Natural killer cell (primary cell): ENCODE measurements around the gene AKAP9. TPM values are rescaled to one million over a fixed set of nuclear protein-coding genes. Genes with fewer than 3 reads are reported as not detected.

Experiments
- ATAC-seq, 3 donors: fragments of 150-1000 bp in 2 of 3; fragments of 200-7000 bp in 1 of 3; cut with Tn5 transposase; 1 replicate in 1 of 3; 2 replicates in 2 of 3; pipeline ENCODE4 v1.10.0; 2021; ENCODE audit warnings: mild to moderate bottlenecking in 2 of 3, moderate library complexity in 2 of 3
- DNase-seq, 2 donors: peaks; one replicate each; pipeline versions ENCODE4 v3.0.0 to v3.0.0-alpha.2; 2013 to 2021; ENCODE audit warnings: mixed read lengths in 1 of 2
- H3K27ac ChIP-seq: one replicate; pipeline ENCODE4 v1.5.1; 2013; ENCODE audit warnings: mild to moderate bottlenecking, low read length
- H3K27me3 ChIP-seq: one replicate; pipeline ENCODE4 v1.6.1; 2013; ENCODE audit warnings: low read length; ENCODE audit not compliant: control insufficient read depth, insufficient read depth
- H3K36me3 ChIP-seq: one replicate; pipeline ENCODE4 v1.6.1; 2013; ENCODE audit warnings: low read length; ENCODE audit not compliant: control insufficient read depth, insufficient read depth
- H3K4me1 ChIP-seq: one replicate; pipeline ENCODE4 v1.6.1; 2013; ENCODE audit warnings: low read length; ENCODE audit not compliant: control insufficient read depth, insufficient read depth
- H3K4me3 ChIP-seq: one replicate; pipeline ENCODE4 v1.5.1; 2013; ENCODE audit warnings: low read length
- H3K9me3 ChIP-seq: one replicate; pipeline ENCODE4 v1.6.1; 2013; ENCODE audit warnings: low read length; ENCODE audit not compliant: control insufficient read depth, insufficient read depth
- H3K27ac Mint-ChIP-seq, 2 donors: one replicate each; pipeline ENCODE4 v1.8.0; 2022; ENCODE audit warnings: mild to moderate bottlenecking in 2 of 2, mixed read lengths in 2 of 2, moderate library complexity in 1 of 2
- H3K27me3 Mint-ChIP-seq, 2 donors: one replicate each; pipeline ENCODE4 v1.8.0; 2022; ENCODE audit warnings: low read depth in 2 of 2, mixed read lengths in 2 of 2
- H3K36me3 Mint-ChIP-seq: one replicate; pipeline ENCODE4 v1.8.0; 2022; ENCODE audit warnings: mixed read lengths
- H3K4me1 Mint-ChIP-seq, 2 donors: one replicate each; pipeline ENCODE4 v1.8.0; 2022; ENCODE audit warnings: mixed read lengths in 2 of 2
- H3K4me3 Mint-ChIP-seq: one replicate; pipeline ENCODE4 v1.8.0; 2022; ENCODE audit warnings: mild to moderate bottlenecking, moderate library complexity, mixed read lengths
- H3K9me3 Mint-ChIP-seq, 2 donors: one replicate each; pipeline ENCODE4 v1.8.0; 2022; ENCODE audit warnings: mixed read lengths in 2 of 2
- CTCF ChIP-seq: fragments of 200-600 bp; IDR thresholded peaks from one replicate; pipeline ENCODE4 v1.8.0; 2022; ENCODE audit warnings: antibody characterized with exemption
- WGBS: methylation state at CpG from one replicate; pipeline ENCODE4 v1.1.7; 2013; ENCODE audit warnings: missing lambda C conversion rate; ENCODE audit not compliant: insufficient coverage; 5-methylcytosine and 5-hydroxymethylcytosine counted together
- intact Hi-C: fragments of 100-400 bp; cut with micrococcal nuclease; formaldehyde crosslinking; loops from one replicate; pipeline ENCODE4 v1.14.2; 2022
- total RNA-seq, 4 donors: library from RNA; stranded (reverse); fragments of 120-200 nt in 1 of 4; gene quantifications; one replicate each; pipeline versions ENCODE4 v1.2.3 to v1.2.4, GENCODE V29; 2013 to 2022

The AKAP9 gene
- total RNA-seq, 3 donors from 2014 or later (not counting 1 experiment from before 2014, with no cell fraction given): 78.8 to 93.0 (median 81.9) TPM

GRCh38 chr7:92042056-92042737 lies 101.5 kb downstream of the AKAP9 start:
- Mint-ChIP-seq H3K36me3 (peaks cover 8% of the 10 kb centered on the region), H3K4me1 (no peaks in the 10 kb centered on the region), H3K27ac (no peak overlapping the region), H3K4me3 (no peak overlapping the region), H3K9me3 (no peaks in the 10 kb centered on the region), H3K27me3 (no peaks in the 10 kb centered on the region)
- Histone ChIP-seq H3K9me3 (no peaks in the 10 kb centered on the region), H3K4me1 (no peaks in the 10 kb centered on the region), H3K27me3 (no peaks in the 10 kb centered on the region), H3K4me3 (no peak overlapping the region), H3K36me3 (peaks cover 60% of the 10 kb centered on the region), H3K27ac (no peak overlapping the region)
- ATAC-seq: no peak
- no peak for DNase-seq
- intact Hi-C loops: no loop called here
- 98% methylated on average over 2 of the region's 4 CpGs for WGBS
- no peak for TF ChIP-seq CTCF

- WGBS: 100% methylated on average over 1 of the region's 2 CpGs
- H3K4me3 Mint-ChIP-seq: no peak overlapping the region
- Histone ChIP-seq H3K4me1 (no peaks in the 10 kb centered on the region), H3K27me3 (no peaks in the 10 kb centered on the region), H3K27ac (no peak overlapping the region), H3K4me3 (no peak overlapping the region), H3K9me3 (no peaks in the 10 kb centered on the region), H3K36me3 (peaks cover 58% of the 10 kb centered on the region)
- ATAC-seq (no peak), DNase-seq (no peak)
- H3K9me3 Mint-ChIP-seq: no peaks in the 10 kb centered on the region
- peaks cover 8% of the 10 kb centered on the region for H3K36me3 Mint-ChIP-seq
- no peaks in the 10 kb centered on the region for H3K4me1 Mint-ChIP-seq
- no peaks in the 10 kb centered on the region for H3K27me3 Mint-ChIP-seq
- no peak overlapping the region for H3K27ac Mint-ChIP-seq
- intact Hi-C loops: no loop called here
- no peak for TF ChIP-seq CTCF
Measured at GRCh38 chr7:92043098-92043497, 102.4 kb downstream of the AKAP9 start.

GRCh38 chr7:92043637-92044036 lies 103.0 kb downstream of the AKAP9 start:
- ATAC-seq: no peak
- H3K4me1 ChIP-seq: no peaks in the 10 kb centered on the region
- no peak overlapping the region for H3K27ac Mint-ChIP-seq
- H3K27me3 ChIP-seq: no peaks in the 10 kb centered on the region
- no peaks in the 10 kb centered on the region for H3K4me1 Mint-ChIP-seq
- no CpG with 5 or more reads among the region's 2 CpGs for WGBS
- H3K4me3 ChIP-seq: no peak overlapping the region
- H3K9me3 ChIP-seq: no peaks in the 10 kb centered on the region
- no peak for DNase-seq
- H3K36me3 Mint-ChIP-seq: peaks cover 8% of the 10 kb centered on the region
- intact Hi-C loops: no loop called here
- H3K9me3 Mint-ChIP-seq: no peaks in the 10 kb centered on the region
- H3K27me3 Mint-ChIP-seq: no peaks in the 10 kb centered on the region
- no peak for TF ChIP-seq CTCF
- no peak overlapping the region for H3K4me3 Mint-ChIP-seq
- H3K27ac ChIP-seq: no peak overlapping the region
- peaks cover 54% of the 10 kb centered on the region for H3K36me3 ChIP-seq

GRCh38 chr7:92044148-92044547 lies 103.5 kb downstream of the AKAP9 start:
- peaks cover 56% of the 10 kb centered on the region for H3K36me3 ChIP-seq
- no peaks in the 10 kb centered on the region for H3K4me1 ChIP-seq
- H3K27ac Mint-ChIP-seq: no peak overlapping the region
- intact Hi-C loops: no loop called here
- H3K9me3 ChIP-seq: no peaks in the 10 kb centered on the region
- H3K36me3 Mint-ChIP-seq: peaks cover 8% of the 10 kb centered on the region
- H3K4me3 Mint-ChIP-seq: no peak overlapping the region
- no peak for TF ChIP-seq CTCF
- H3K4me1 Mint-ChIP-seq: no peaks in the 10 kb centered on the region
- no peak overlapping the region for H3K27ac ChIP-seq
- H3K4me3 ChIP-seq: no peak overlapping the region
- H3K27me3 ChIP-seq: no peaks in the 10 kb centered on the region
- WGBS: no CpG with 5 or more reads among the region's 3 CpGs
- ATAC-seq: no peak
- DNase-seq: no peak
- H3K9me3 Mint-ChIP-seq: no peaks in the 10 kb centered on the region
- no peaks in the 10 kb centered on the region for H3K27me3 Mint-ChIP-seq
